Panc1 (cell line): ENCODE results near the gene TLDC2. TPM values are rescaled to one million over a fixed set of nuclear protein-coding genes. Genes with fewer than 3 reads are reported as not detected.

Experiments
- ATAC-seq: fragments of 200-7000 bp; cut with Tn5 transposase; 2 replicates; pipeline ENCODE4 v1.9.1; 2020; ENCODE audit warnings: mild to moderate bottlenecking, moderate library complexity
- BruUV-seq: library from RNA; stranded (reverse); fragments of 400-500 nt; replicated peaks from 2 replicates; lab custom pipeline; 2021; lab: Mats Ljungman, UMichigan
- CTCF ChIA-PET: fragments of 300-600 bp; sonication (Branson Sonifier 250); formaldehyde crosslinking; loops from one replicate; lab custom pipeline; 2022; ENCODE audit warnings: antibody characterized with exemption; lab: Charles Lee
- POLR2A ChIA-PET: fragments of 300-600 bp; sonication (Branson Sonifier 250); formaldehyde crosslinking; loops from one replicate; lab custom pipeline; 2022; ENCODE audit warnings: antibody characterized with exemption; lab: Charles Lee
- DNase-seq: peaks from one replicate; pipeline ENCODE4 v3.0.0-alpha.2; 2010; ENCODE audit warnings: low read depth, low spot score
- H3K27ac ChIP-seq: 2 replicates; pipeline ENCODE4 v1.5.1; 2011; ENCODE audit warnings: mild to moderate bottlenecking, low read length, inconsistent platforms
- H3K27me3 ChIP-seq: fragments of 200-500 bp; sonication (Bioruptor generic); 2 replicates; pipeline ENCODE4 v1.6.0; 2014; ENCODE audit warnings: low read length, inconsistent platforms; ENCODE audit not compliant: control insufficient read depth, insufficient read depth
- H3K36me3 ChIP-seq: fragments of 200-500 bp; sonication (Bioruptor generic); 2 replicates; pipeline ENCODE4 v1.5.1; 2014; ENCODE audit warnings: inconsistent platforms, mild to moderate bottlenecking, low read length, moderate library complexity; ENCODE audit not compliant: control insufficient read depth, insufficient read depth
- H3K4me1 ChIP-seq: 2 replicates; pipeline ENCODE4 v1.5.1; 2011; ENCODE audit warnings: inconsistent platforms, mild to moderate bottlenecking, low read length, moderate library complexity; ENCODE audit not compliant: control insufficient read depth, insufficient read depth
- H3K4me3 ChIP-seq, 2 experiments: 2 replicates each; pipeline ENCODE4 v1.5.1; 2011 to 2012; ENCODE audit warnings: low read depth in 2 of 2, low read length in 2 of 2, mild to moderate bottlenecking in 2 of 2, inconsistent platforms in 1 of 2, moderate library complexity in 1 of 2
- H3K9me3 ChIP-seq: fragments of 200-500 bp; sonication (Bioruptor generic); 2 replicates; pipeline ENCODE4 v1.5.1; 2014; ENCODE audit warnings: low read depth, mild to moderate bottlenecking, inconsistent platforms, low read length, moderate library complexity; ENCODE audit not compliant: control insufficient read depth, insufficient read depth
- POLR2AphosphoS5 ChIP-seq: IDR thresholded peaks from 2 replicates; pipeline ENCODE4 v1.6.1; 2012; ENCODE audit warnings: mild to moderate bottlenecking, low read depth, low read length, moderate library complexity
- SIN3A ChIP-seq: IDR thresholded peaks from 2 replicates; pipeline ENCODE4 v1.6.1; 2012; ENCODE audit warnings: low read depth, mild to moderate bottlenecking, low read length, moderate library complexity, borderline replicate concordance; ENCODE audit not compliant: insufficient read depth
- TCF7L2 ChIP-seq: IDR thresholded peaks from 2 replicates; pipeline ENCODE4 v1.6.1; 2011; ENCODE audit warnings: mild to moderate bottlenecking, low read depth, low read length, inconsistent platforms
- in situ Hi-C: cut with HindIII; loops from 2 replicates; pipeline ENCODE4 v1.10.0; 2016; ENCODE audit warnings: low sequenced_read_pairs, low pct_unique_long_range_greater_than_20kb
- intact Hi-C: fragments of 100-400 bp; cut with micrococcal nuclease; formaldehyde crosslinking; loops from one replicate; pipeline ENCODE4 v1.10.0; 2022; ENCODE audit not compliant: unreplicated experiment
- total RNA-seq: library from RNA; stranded (reverse); gene quantifications from one replicate; pipeline ENCODE4 v1.2.1, GENCODE V29; 2021; ENCODE audit not compliant: unreplicated experiment
- TF ChIP-seq, protein P1 (sequence below): fragments of 450-650 bp; IDR thresholded peaks from 2 replicates; pipeline ENCODE4 v1.5.1; 2017; ENCODE audit warnings: mild to moderate bottlenecking
- TF ChIP-seq, protein P2 (sequence below), 2 experiments: IDR thresholded peaks; 2 replicates each; pipeline ENCODE4 v1.6.1; 2011 to 2012; ENCODE audit warnings: low read depth in 2 of 2, control low read depth in 1 of 2, low read length in 1 of 2, mild to moderate bottlenecking in 1 of 2, moderate library complexity in 1 of 2; ENCODE audit not compliant: insufficient read depth in 1 of 2

The TLDC2 gene
- total RNA-seq, 1 experiment from 2014 or later, result not detected

DNA sequence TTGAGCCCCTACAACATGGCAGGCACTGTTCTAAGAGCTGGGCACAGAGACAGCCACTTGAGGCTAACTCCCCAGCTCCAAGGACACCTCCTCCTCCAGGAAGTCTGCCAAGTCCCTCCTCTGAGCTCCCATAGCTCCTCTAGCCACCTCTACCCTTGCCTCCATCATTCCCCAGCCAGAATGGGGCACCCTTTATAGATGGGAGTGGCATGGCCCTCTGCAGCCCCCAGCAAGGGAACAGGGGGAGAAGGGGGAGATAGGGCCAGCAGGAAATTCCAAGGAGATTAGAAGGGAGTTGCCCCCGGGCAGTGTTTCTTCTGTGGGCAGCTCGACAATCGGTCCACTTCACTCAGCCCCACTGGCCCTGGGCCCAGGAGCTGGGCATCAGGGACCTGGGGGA is 19.7 kb upstream of the TLDC2 start:
- DNase-seq (no peak), ATAC-seq (no peak)
- TF ChIP-seq TCF7L2, result no peak
- no peak for TF ChIP-seq POLR2AphosphoS5
- TF ChIP-seq SIN3A, result no peak
- TF ChIP-seq, protein P1, sequence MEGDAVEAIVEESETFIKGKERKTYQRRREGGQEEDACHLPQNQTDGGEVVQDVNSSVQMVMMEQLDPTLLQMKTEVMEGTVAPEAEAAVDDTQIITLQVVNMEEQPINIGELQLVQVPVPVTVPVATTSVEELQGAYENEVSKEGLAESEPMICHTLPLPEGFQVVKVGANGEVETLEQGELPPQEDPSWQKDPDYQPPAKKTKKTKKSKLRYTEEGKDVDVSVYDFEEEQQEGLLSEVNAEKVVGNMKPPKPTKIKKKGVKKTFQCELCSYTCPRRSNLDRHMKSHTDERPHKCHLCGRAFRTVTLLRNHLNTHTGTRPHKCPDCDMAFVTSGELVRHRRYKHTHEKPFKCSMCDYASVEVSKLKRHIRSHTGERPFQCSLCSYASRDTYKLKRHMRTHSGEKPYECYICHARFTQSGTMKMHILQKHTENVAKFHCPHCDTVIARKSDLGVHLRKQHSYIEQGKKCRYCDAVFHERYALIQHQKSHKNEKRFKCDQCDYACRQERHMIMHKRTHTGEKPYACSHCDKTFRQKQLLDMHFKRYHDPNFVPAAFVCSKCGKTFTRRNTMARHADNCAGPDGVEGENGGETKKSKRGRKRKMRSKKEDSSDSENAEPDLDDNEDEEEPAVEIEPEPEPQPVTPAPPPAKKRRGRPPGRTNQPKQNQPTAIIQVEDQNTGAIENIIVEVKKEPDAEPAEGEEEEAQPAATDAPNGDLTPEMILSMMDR, result no peak
- TF ChIP-seq, protein P2, sequence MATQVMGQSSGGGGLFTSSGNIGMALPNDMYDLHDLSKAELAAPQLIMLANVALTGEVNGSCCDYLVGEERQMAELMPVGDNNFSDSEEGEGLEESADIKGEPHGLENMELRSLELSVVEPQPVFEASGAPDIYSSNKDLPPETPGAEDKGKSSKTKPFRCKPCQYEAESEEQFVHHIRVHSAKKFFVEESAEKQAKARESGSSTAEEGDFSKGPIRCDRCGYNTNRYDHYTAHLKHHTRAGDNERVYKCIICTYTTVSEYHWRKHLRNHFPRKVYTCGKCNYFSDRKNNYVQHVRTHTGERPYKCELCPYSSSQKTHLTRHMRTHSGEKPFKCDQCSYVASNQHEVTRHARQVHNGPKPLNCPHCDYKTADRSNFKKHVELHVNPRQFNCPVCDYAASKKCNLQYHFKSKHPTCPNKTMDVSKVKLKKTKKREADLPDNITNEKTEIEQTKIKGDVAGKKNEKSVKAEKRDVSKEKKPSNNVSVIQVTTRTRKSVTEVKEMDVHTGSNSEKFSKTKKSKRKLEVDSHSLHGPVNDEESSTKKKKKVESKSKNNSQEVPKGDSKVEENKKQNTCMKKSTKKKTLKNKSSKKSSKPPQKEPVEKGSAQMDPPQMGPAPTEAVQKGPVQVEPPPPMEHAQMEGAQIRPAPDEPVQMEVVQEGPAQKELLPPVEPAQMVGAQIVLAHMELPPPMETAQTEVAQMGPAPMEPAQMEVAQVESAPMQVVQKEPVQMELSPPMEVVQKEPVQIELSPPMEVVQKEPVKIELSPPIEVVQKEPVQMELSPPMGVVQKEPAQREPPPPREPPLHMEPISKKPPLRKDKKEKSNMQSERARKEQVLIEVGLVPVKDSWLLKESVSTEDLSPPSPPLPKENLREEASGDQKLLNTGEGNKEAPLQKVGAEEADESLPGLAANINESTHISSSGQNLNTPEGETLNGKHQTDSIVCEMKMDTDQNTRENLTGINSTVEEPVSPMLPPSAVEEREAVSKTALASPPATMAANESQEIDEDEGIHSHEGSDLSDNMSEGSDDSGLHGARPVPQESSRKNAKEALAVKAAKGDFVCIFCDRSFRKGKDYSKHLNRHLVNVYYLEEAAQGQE (IDR thresholded peaks at IDR 0.05; ENCODE audit: insufficient read depth in 1 of 2, low read depth in 2 of 2, low read length in 1 of 2), result no peak
- intact Hi-C loops (no loop called here), in situ Hi-C loops (no loop called here)
- BruUV-seq, result no TSS peak
- Histone ChIP-seq H3K4me3 (no peak overlapping the region), H3K27me3 (no peaks in the 10 kb centered on the region), H3K4me1 (peaks cover 47% of the 10 kb centered on the region), H3K36me3 (no peaks in the 10 kb centered on the region), H3K9me3 (no peaks in the 10 kb centered on the region), H3K27ac (peak overlapping the region; percentile 45; the same call in 1 of the 2 replicates)
- CTCF ChIA-PET, result no interaction called here
- POLR2A ChIA-PET, result no interaction called here

DNA sequence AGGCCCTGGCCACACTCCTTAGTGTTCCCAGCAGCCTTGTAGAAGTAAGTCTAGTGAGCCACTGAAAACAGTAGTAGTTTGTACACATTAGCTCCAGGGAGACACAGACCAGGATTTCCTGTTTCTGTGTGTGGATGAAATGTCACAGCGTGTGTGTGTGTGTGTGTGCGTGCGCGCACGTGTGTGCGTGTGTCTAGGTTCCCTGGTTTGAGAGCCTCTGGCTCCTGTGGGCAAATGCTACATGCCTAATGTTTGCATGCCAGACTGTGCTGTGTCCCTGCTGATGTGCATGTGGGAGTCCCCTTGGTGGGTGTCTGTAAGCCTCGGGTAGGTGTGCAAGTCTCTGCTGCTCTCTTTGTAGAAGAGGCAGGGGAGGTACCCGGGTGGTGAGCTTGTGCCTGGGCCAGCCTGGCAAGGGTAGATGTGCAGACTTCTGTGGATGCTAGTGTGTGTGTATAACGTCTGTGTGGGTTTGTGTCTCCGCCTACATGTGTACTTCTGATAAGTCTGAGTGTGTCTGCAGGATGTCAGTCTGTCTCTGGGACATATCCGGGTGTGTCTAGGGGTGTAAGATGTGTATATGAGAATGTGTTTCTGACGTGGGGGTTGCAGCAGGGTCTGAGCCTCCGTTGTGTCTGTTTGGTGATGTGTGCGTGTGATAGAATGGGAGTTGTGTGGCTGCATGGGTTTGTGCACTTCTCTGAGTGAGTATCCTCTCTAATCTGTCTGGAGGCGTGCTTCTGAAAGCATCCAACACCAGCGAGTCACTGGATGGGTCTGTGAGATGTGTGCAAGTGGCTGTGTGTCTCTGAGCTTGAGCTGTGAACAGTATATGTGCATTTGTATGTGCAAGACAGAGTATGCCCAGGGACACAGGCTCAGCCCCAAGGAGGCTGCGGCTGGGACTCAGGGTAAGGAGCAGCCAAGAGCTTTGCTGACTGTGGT is 19.0 kb upstream of the TLDC2 start:
- intact Hi-C loops, result no loop called here
- ATAC-seq, result no peak

DNA sequence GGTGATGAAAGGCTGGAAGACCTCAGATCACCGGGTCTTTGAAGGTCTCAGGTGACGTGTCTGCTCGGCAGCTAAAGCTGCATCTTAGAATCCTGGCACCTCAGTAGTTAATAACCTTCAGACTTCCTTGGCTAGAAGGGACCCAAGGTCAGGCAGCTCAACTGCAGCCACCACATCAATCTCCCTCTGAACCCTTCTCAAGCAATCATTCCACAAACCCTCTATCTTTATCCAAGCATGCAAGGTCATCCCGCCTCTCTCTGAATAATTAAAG is 16.7 kb upstream of the TLDC2 start:
- CTCF ChIA-PET, result interaction anchor here (1.0 kb wide), 1 partner anchor 51 kb away, joined by 4 read pairs; no protein-coding TSS in a partner anchor
- Histone ChIP-seq H3K27me3 (no peaks in the 10 kb centered on the region), H3K9me3 (no peaks in the 10 kb centered on the region), H3K4me3 (no peak overlapping the region), H3K4me1 (peaks cover 53% of the 10 kb centered on the region), H3K27ac (no peak overlapping the region; the same call in 1 of the 2 replicates), H3K36me3 (no peaks in the 10 kb centered on the region)
- ATAC-seq (no peak), DNase-seq (no peak)
- BruUV-seq, result no TSS peak
- TF ChIP-seq TCF7L2 (no peak), SIN3A (no peak), POLR2AphosphoS5 (no peak)
- TF ChIP-seq, protein P1, result no peak
- TF ChIP-seq, protein P2 (IDR thresholded peaks at IDR 0.05; ENCODE audit: insufficient read depth in 1 of 2, low read depth in 2 of 2, low read length in 1 of 2), result no peak
- in situ Hi-C loops, result no loop called here
- POLR2A ChIA-PET, result no interaction called here
- intact Hi-C loops, result no loop called here

More for the DNA sequence above, 19.0 kb upstream of the TLDC2 start:
- BruUV-seq, result no TSS peak
- no peak for DNase-seq
- H3K36me3 ChIP-seq, result no peaks in the 10 kb centered on the region
- H3K4me1 ChIP-seq, result peaks cover 53% of the 10 kb centered on the region
- no peaks in the 10 kb centered on the region for H3K9me3 ChIP-seq
- H3K27ac ChIP-seq, result peak overlapping the region; percentile 45; the same call in 1 of the 2 replicates
- no peak overlapping the region for H3K4me3 ChIP-seq
- ChIA-PET CTCF (interaction anchor here (0.6 kb wide), 1 partner anchor 21 kb away, joined by 7 read pairs; no protein-coding TSS in a partner anchor), POLR2A (no interaction called here)
- no peaks in the 10 kb centered on the region for H3K27me3 ChIP-seq
- no peak for TF ChIP-seq POLR2AphosphoS5
- in situ Hi-C loops, result no loop called here
